NCI-H2029 (cell line): ENCODE results near the gene CSAG1.
"Not testable (repeated sequence)": the region's sequence is repeated elsewhere in the genome, so short reads cannot be mapped to it uniquely, and the experiment has no call there.

Source experiments
- DNase-seq: peaks from one replicate; lab custom pipeline; 2025; lab: John Stamatoyannopoulos, UW

Gene CSAG1

DNA sequence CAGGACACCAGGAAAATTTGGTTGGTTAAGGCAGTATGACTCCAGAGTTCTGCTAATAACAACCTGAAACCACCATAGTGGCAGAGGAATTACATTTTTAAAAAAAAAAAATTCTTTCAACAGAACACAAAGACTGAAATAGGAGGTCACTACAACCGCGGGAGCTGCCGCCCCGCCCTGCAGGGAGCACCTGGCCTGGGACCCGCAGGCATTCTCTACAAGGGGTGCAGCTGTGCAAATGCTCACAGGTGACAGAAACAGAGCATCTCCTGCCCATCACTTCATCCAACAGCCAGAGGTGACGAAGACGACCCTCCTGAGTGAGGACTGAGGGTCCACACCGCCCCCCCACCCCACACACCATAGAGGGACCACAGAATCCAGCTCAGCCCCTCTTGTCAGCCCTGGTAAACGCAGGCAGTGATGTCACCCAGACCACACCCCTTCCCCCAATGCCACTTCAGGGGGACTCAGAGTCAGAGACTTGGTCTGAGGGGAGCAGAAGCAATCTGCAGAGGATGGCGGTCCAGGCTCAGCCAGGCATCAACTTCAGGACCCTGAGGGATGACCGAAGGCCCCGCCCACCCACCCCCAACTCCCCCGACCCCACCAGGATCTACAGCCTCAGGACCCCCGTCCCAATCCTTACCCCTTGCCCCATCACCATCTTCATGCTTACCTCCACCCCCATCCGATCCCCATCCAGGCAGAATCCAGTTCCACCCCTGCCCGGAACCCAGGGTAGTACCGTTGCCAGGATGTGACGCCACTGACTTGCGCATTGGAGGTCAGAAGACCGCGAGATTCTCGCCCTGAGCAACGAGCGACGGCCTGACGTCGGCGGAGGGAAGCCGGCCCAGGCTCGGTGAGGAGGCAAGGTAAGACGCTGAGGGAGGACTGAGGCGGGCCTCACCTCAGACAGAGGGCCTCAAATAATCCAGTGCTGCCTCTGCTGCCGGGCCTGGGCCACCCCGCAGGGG lies 35.3 kb downstream of the CSAG1 start, which contains the start of gene MAGEA3:
Gene MAGEA3 (plus strand): TSS at position 843 of the 980 bp plus-strand sequence. CDS start 2,039 bp downstream, outside the sequence.
- not testable (repeated sequence) for DNase-seq

DNA sequence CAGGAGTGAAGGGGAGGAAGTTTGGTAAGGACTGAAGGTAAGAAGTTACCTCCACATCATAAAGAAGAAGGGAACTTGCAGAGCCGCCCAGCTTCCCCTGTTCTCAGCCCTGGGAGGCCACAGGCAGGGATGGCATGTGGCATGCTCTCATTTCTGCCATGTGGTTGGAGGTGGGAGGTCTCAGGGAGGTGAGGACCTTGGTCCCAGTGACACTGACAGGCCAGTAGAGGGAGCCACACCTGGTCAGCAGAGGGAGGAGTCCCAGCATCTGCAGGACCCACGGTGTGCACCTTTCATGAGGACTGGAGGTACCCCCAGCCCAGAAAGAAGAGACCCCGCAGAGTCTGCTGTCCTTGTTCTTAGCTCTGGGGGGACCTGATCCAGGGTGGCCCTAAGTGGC lies 52.5 kb downstream of the CSAG1 start:
- DNase-seq = not testable (repeated sequence)
